HEK293 (cell line): ENCODE results near the gene RBM39.
A peak's percentile ranks its signal among the peaks of the same experiment; 100 is the strongest.

Source experiments
- BCL11A ChIP-seq: fragments of 450-650 bp; formaldehyde crosslinking; IDR thresholded peaks from 2 replicates; pipeline ENCODE4 v1.5.1; 2016; ENCODE audit warnings: low read depth, missing biosample characterization, missing genetic modification characterization
- RBAK ChIP-seq: fragments of 450-650 bp; formaldehyde crosslinking; IDR thresholded peaks from 2 replicates; pipeline ENCODE4 v1.5.1; 2016; ENCODE audit warnings: missing biosample characterization, missing genetic modification characterization
- SCRT1 ChIP-seq: fragments of 450-650 bp; formaldehyde crosslinking; IDR thresholded peaks from 2 replicates; pipeline ENCODE4 v1.5.1; 2016; ENCODE audit warnings: missing biosample characterization, missing genetic modification characterization, borderline replicate concordance
- SETDB1 ChIP-seq: IDR thresholded peaks from one replicate; pipeline ENCODE4 v1.6.1; 2017; ENCODE audit warnings: mild to moderate bottlenecking, low read length, moderate library complexity, mixed read lengths; ENCODE audit not compliant: insufficient read length
- SP3 ChIP-seq: fragments of 450-650 bp; formaldehyde crosslinking; IDR thresholded peaks from 2 replicates; pipeline ENCODE4 v1.5.1; 2016; ENCODE audit warnings: missing biosample characterization, missing genetic modification characterization
- ZBTB21 ChIP-seq: fragments of 450-650 bp; formaldehyde crosslinking; IDR thresholded peaks from 2 replicates; pipeline ENCODE4 v1.5.1; 2017; ENCODE audit warnings: missing biosample characterization, missing genetic modification characterization
- ZBTB48 ChIP-seq: fragments of 450-650 bp; formaldehyde crosslinking; IDR thresholded peaks from 2 replicates; pipeline ENCODE4 v1.5.1; 2016; ENCODE audit warnings: missing biosample characterization, missing genetic modification characterization
- ZFHX2 ChIP-seq: fragments of 450-650 bp; formaldehyde crosslinking; conservative IDR thresholded peaks from 2 replicates; pipeline ENCODE4 v1.5.1; 2016; ENCODE audit warnings: missing biosample characterization, missing genetic modification characterization
- ZFP69B ChIP-seq: fragments of 450-650 bp; formaldehyde crosslinking; IDR thresholded peaks from 2 replicates; pipeline ENCODE4 v1.5.1; 2016; ENCODE audit warnings: missing biosample characterization, missing genetic modification characterization
- ZNF132 ChIP-seq: fragments of 450-650 bp; formaldehyde crosslinking; IDR thresholded peaks from 2 replicates; pipeline ENCODE4 v1.5.1; 2017; ENCODE audit warnings: missing biosample characterization, missing genetic modification characterization, borderline replicate concordance
- ZNF138 ChIP-seq: fragments of 450-650 bp; formaldehyde crosslinking; IDR thresholded peaks from 2 replicates; pipeline ENCODE4 v1.5.1; 2016; ENCODE audit warnings: missing biosample characterization, missing genetic modification characterization, borderline replicate concordance
- ZNF391 ChIP-seq: fragments of 450-650 bp; formaldehyde crosslinking; IDR thresholded peaks from 2 replicates; pipeline ENCODE4 v1.5.1; 2016; ENCODE audit warnings: low read depth, missing biosample characterization, missing genetic modification characterization, borderline replicate concordance
- ZNF416 ChIP-seq: fragments of 450-650 bp; formaldehyde crosslinking; IDR thresholded peaks from 2 replicates; pipeline ENCODE4 v1.5.1; 2016; ENCODE audit warnings: missing biosample characterization, missing genetic modification characterization
- ZNF426 ChIP-seq: fragments of 450-650 bp; formaldehyde crosslinking; IDR thresholded peaks from 2 replicates; pipeline ENCODE4 v1.5.1; 2017; ENCODE audit warnings: missing biosample characterization, missing genetic modification characterization, mild to moderate bottlenecking, inconsistent platforms, moderate library complexity
- ZNF433 ChIP-seq: fragments of 450-650 bp; formaldehyde crosslinking; IDR thresholded peaks from 2 replicates; pipeline ENCODE4 v1.5.1; 2016; ENCODE audit warnings: missing biosample characterization, missing genetic modification characterization, low read depth
- ZNF561 ChIP-seq: fragments of 450-650 bp; IDR thresholded peaks from 2 replicates; pipeline ENCODE4 v1.5.1; 2018; ENCODE audit warnings: missing biosample characterization, missing genetic modification characterization, borderline replicate concordance
- ZNF600 ChIP-seq: fragments of 450-650 bp; formaldehyde crosslinking; IDR thresholded peaks from 2 replicates; pipeline ENCODE4 v1.5.1; 2016; ENCODE audit warnings: missing biosample characterization, missing genetic modification characterization
- ZNF610 ChIP-seq: fragments of 450-650 bp; formaldehyde crosslinking; IDR thresholded peaks from 2 replicates; pipeline ENCODE4 v1.5.1; 2016; ENCODE audit warnings: missing biosample characterization, missing genetic modification characterization, borderline replicate concordance
- ZNF629 ChIP-seq: fragments of 450-650 bp; formaldehyde crosslinking; IDR thresholded peaks from 2 replicates; pipeline ENCODE4 v1.5.1; 2017; ENCODE audit warnings: missing biosample characterization, missing genetic modification characterization
- ZNF701 ChIP-seq: fragments of 450-650 bp; formaldehyde crosslinking; IDR thresholded peaks from 2 replicates; pipeline ENCODE4 v1.5.1; 2016; ENCODE audit warnings: missing biosample characterization, missing genetic modification characterization
- ZNF747 ChIP-seq: fragments of 450-650 bp; formaldehyde crosslinking; IDR thresholded peaks from 2 replicates; pipeline ENCODE4 v1.5.1; 2016; ENCODE audit warnings: missing biosample characterization, missing genetic modification characterization
- ZNF785 ChIP-seq: fragments of 450-650 bp; formaldehyde crosslinking; IDR thresholded peaks from 2 replicates; pipeline ENCODE4 v1.5.1; 2016; ENCODE audit warnings: missing biosample characterization, missing genetic modification characterization
- ZSCAN16 ChIP-seq: fragments of 450-650 bp; formaldehyde crosslinking; IDR thresholded peaks from 2 replicates; pipeline ENCODE4 v1.5.1; 2016; ENCODE audit warnings: missing biosample characterization, missing genetic modification characterization
- TF ChIP-seq, protein P1 (sequence below): fragments of 450-650 bp; formaldehyde crosslinking; IDR thresholded peaks from 2 replicates; pipeline ENCODE4 v1.5.1; 2016; ENCODE audit warnings: missing biosample characterization, missing genetic modification characterization, low read depth
- TF ChIP-seq, protein P2 (sequence below): fragments of 450-650 bp; formaldehyde crosslinking; IDR thresholded peaks from 2 replicates; pipeline ENCODE4 v1.5.1; 2016; ENCODE audit warnings: missing biosample characterization, missing genetic modification characterization
- TF ChIP-seq, protein P3 (sequence below): fragments of 450-650 bp; formaldehyde crosslinking; IDR thresholded peaks from 2 replicates; pipeline ENCODE4 v1.5.1; 2017; ENCODE audit warnings: missing biosample characterization, mild to moderate bottlenecking, missing genetic modification characterization, moderate library complexity
- TF ChIP-seq, protein P4 (sequence below): fragments of 450-650 bp; formaldehyde crosslinking; IDR thresholded peaks from 2 replicates; pipeline ENCODE4 v1.5.1; 2016; ENCODE audit warnings: missing biosample characterization, missing genetic modification characterization
- TF ChIP-seq, protein P5 (sequence below): fragments of 450-650 bp; formaldehyde crosslinking; IDR thresholded peaks from 2 replicates; pipeline ENCODE4 v1.5.1; 2017; ENCODE audit warnings: missing biosample characterization, missing genetic modification characterization
- TF ChIP-seq, protein P6 (sequence below): fragments of 450-650 bp; formaldehyde crosslinking; IDR thresholded peaks from 2 replicates; pipeline ENCODE4 v1.5.1; 2016; ENCODE audit warnings: missing biosample characterization, missing genetic modification characterization

The RBM39 gene

DNA sequence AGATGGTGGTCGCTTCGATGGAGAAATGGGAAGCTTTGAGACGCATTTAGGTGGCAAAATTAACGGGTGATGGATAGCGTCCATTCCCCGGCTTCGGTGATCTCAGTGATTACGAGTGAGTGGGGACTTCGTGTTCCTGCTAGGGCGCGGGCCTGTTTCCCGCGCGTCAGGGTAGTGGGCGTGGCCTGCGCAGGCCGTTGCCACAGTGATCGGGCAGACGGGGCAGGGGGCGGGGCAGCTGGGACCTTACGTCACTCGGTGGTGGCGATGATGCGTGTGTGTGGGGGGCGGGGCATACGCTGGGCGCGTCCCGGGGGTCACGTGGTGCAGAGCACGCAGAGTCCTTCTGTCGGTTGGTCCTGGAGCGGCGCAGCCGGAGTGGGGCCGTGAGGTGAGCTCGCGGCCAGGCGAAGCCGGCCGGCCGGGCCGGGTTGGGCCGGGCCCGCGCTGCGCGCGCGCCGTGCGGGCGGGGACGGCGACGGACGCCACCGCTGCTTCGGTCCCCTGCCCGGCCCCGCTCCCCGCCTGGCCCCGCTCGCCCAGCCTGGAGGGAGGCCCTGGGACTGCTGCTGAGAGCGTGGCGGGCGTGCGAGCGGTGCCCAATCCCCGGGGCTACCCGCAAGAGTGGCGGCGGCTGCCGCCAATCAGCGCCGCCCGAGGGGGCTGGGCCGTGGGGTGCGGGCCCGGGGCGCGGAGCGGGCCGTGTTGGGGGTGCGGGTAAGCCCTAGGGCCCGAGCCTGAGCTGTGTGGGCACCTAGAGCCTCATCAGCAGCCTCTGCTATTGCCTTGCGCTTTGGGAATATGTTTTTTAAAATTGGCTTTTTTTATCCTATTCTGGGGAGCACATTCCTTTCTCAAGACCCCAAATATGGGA is 29.9 kb upstream of the RBM39 start, which contains the start of gene PHF20 (continued):
- TF ChIP-seq, protein P1, sequence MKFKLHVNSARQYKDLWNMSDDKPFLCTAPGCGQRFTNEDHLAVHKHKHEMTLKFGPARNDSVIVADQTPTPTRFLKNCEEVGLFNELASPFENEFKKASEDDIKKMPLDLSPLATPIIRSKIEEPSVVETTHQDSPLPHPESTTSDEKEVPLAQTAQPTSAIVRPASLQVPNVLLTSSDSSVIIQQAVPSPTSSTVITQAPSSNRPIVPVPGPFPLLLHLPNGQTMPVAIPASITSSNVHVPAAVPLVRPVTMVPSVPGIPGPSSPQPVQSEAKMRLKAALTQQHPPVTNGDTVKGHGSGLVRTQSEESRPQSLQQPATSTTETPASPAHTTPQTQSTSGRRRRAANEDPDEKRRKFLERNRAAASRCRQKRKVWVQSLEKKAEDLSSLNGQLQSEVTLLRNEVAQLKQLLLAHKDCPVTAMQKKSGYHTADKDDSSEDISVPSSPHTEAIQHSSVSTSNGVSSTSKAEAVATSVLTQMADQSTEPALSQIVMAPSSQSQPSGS (tag by site-specific recombination): peak; percentile 96
- peak; percentile 99 for TF ChIP-seq ZNF629 (tag by site-specific recombination)
- TF ChIP-seq ZNF747 (tag by site-specific recombination): no peak
- peak; percentile 44; the same call in 1 of the 2 replicates for TF ChIP-seq ZBTB48
- no peak for TF ChIP-seq RBAK (tag by site-specific recombination)
- TF ChIP-seq ZNF785: no peak
- peak; percentile 56; the same call in 1 of the 2 replicates for TF ChIP-seq ZNF600 (tag by site-specific recombination)
- TF ChIP-seq ZFP69B (tag by site-specific recombination): peak; percentile 91
- peak; percentile 19; the same call in 1 of the 2 replicates for TF ChIP-seq ZNF416 (tag by site-specific recombination)
- TF ChIP-seq, protein P2, sequence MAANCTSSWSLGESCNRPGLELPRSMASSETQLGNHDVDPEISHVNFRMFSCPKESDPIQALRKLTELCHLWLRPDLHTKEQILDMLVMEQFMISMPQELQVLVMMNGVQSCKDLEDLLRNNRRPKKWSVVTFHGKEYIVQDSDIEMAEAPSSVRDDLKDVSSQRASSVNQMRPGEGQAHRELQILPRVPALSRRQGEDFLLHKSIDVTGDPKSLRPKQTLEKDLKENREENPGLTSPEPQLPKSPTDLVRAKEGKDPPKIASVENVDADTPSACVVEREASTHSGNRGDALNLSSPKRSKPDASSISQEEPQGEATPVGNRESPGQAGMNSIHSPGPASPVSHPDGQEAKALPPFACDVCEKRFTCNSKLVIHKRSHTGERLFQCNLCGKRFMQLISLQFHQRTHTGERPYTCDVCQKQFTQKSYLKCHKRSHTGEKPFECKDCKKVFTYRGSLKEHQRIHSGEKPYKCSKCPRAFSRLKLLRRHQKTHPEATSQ (tag by site-specific recombination): 0 out of 2 replicates have a peak, but pooled peaks have one; percentile 73
- TF ChIP-seq SCRT1: no peak
- TF ChIP-seq, protein P3, sequence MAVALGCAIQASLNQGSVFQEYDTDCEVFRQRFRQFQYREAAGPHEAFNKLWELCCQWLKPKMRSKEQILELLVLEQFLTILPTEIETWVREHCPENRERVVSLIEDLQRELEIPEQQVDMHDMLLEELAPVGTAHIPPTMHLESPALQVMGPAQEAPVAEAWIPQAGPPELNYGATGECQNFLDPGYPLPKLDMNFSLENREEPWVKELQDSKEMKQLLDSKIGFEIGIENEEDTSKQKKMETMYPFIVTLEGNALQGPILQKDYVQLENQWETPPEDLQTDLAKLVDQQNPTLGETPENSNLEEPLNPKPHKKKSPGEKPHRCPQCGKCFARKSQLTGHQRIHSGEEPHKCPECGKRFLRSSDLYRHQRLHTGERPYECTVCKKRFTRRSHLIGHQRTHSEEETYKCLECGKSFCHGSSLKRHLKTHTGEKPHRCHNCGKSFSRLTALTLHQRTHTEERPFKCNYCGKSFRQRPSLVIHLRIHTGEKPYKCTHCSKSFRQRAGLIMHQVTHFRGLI (tag by site-specific recombination): peak; percentile 43; the same call in 1 of the 2 replicates
- TF ChIP-seq ZNF433: no peak
- peak; percentile 96 for TF ChIP-seq ZBTB21 (tag by site-specific recombination)
- peak; percentile 94 for TF ChIP-seq SP3 (tag by site-specific recombination)
- TF ChIP-seq, protein P4, sequence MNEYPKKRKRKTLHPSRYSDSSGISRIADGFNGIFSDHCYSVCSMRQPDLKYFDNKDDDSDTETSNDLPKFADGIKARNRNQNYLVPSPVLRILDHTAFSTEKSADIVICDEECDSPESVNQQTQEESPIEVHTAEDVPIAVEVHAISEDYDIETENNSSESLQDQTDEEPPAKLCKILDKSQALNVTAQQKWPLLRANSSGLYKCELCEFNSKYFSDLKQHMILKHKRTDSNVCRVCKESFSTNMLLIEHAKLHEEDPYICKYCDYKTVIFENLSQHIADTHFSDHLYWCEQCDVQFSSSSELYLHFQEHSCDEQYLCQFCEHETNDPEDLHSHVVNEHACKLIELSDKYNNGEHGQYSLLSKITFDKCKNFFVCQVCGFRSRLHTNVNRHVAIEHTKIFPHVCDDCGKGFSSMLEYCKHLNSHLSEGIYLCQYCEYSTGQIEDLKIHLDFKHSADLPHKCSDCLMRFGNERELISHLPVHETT (tag by site-specific recombination): peak; percentile 85
- 0 out of 2 replicates have a peak, but pooled peaks have one; percentile 15 for TF ChIP-seq ZNF701 (tag by site-specific recombination)
- TF ChIP-seq ZNF426 (tag by site-specific recombination): no peak
- TF ChIP-seq ZNF132: no peak
- TF ChIP-seq BCL11A: no peak
- TF ChIP-seq ZNF610 (tag by site-specific recombination): peak; percentile 89
- peak; percentile 63; the same call in 1 of the 2 replicates for TF ChIP-seq ZNF391 (tag by site-specific recombination)
- TF ChIP-seq SETDB1: peak; percentile 88
- 0 out of 2 replicates have a peak, but pooled peaks have one; percentile 28 for TF ChIP-seq ZNF138 (tag by site-specific recombination)
- TF ChIP-seq ZNF561 (tag by site-specific recombination): 0 out of 2 replicates have a peak, but pooled peaks have one; percentile 34
- TF ChIP-seq ZSCAN16: no peak
- TF ChIP-seq ZFHX2: peak; percentile 69
- TF ChIP-seq, protein P5, sequence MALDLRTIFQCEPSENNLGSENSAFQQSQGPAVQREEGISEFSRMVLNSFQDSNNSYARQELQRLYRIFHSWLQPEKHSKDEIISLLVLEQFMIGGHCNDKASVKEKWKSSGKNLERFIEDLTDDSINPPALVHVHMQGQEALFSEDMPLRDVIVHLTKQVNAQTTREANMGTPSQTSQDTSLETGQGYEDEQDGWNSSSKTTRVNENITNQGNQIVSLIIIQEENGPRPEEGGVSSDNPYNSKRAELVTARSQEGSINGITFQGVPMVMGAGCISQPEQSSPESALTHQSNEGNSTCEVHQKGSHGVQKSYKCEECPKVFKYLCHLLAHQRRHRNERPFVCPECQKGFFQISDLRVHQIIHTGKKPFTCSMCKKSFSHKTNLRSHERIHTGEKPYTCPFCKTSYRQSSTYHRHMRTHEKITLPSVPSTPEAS: no peak
- TF ChIP-seq, protein P6, sequence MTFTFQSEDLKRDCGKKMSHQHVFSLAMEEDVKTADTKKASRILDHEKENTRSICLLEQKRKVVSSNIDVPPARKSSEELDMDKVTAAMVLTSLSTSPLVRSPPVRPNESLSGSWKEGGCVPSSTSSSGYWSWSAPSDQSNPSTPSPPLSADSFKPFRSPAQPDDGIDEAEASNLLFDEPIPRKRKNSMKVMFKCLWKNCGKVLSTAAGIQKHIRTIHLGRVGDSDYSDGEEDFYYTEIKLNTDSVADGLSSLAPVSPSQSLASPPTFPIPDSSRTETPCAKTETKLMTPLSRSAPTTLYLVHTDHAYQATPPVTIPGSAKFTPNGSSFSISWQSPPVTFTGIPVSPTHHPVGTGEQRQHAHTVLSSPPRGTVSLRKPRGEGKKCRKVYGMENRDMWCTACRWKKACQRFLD (tag by site-specific recombination): no peak
